CD14-positive monocyte (primary cell): ENCODE data around the gene SHROOM2. TPM values are rescaled to one million over a fixed set of nuclear protein-coding genes. Genes with fewer than 3 reads are reported as not detected.

Experiments
- DNase-seq, 3 donors: peaks; one replicate each; pipeline ENCODE4 v3.0.0-alpha.2; 2011 to 2022
- H2AFZ ChIP-seq: 2 replicates; pipeline ENCODE4 v1.6.0; 2012; ENCODE audit warnings: mild to moderate bottlenecking, low read depth, low read length, inconsistent platforms; ENCODE audit not compliant: insufficient read depth, poor library complexity, severe bottlenecking
- H3K27ac ChIP-seq, 2 donors: 1 replicate in 1 of 2; 2 replicates in 1 of 2; pipeline ENCODE4 v1.5.1; 2012 to 2013; ENCODE audit warnings: low read length in 2 of 2, control low read depth in 1 of 2, inconsistent platforms in 1 of 2, low read depth in 1 of 2, mild to moderate bottlenecking in 1 of 2
- H3K27me3 ChIP-seq, 2 donors: one replicate each; pipeline versions ENCODE4 v1.6.0 to v1.6.1; 2011 to 2013; ENCODE audit warnings: low read length in 2 of 2; ENCODE audit not compliant: control insufficient read depth in 2 of 2, insufficient read depth in 2 of 2
- H3K36me3 ChIP-seq, 2 donors: replicated peaks in 1 of 2; 1 replicate in 1 of 2; 2 replicates in 1 of 2; pipeline versions ENCODE4 v1.5.1 to v1.6.1; 2012 to 2013; ENCODE audit warnings: low read length in 2 of 2, control low read depth in 1 of 2, inconsistent platforms in 1 of 2, mild to moderate bottlenecking in 1 of 2; ENCODE audit not compliant: insufficient read depth in 2 of 2, control insufficient read depth in 1 of 2
- H3K4me1 ChIP-seq, 2 donors: 1 replicate in 1 of 2; 2 replicates in 1 of 2; pipeline versions ENCODE4 v1.5.1 to v1.6.1; 2012 to 2013; ENCODE audit warnings: low read length in 2 of 2, control low read depth in 1 of 2, inconsistent platforms in 1 of 2, mild to moderate bottlenecking in 1 of 2, moderate library complexity in 1 of 2; ENCODE audit not compliant: insufficient read depth in 2 of 2, control insufficient read depth in 1 of 2
- H3K4me2 ChIP-seq: replicated peaks from 2 replicates; pipeline ENCODE3; 2012; ENCODE audit warnings: low read length, moderate library complexity, mild to moderate bottlenecking; ENCODE audit not compliant: poor library complexity, severe bottlenecking; ENCODE audit errors: extremely low read depth
- H3K4me3 ChIP-seq, 3 experiments: fragments of 200-600 bp in 1 of 3; sonication (generic) in 1 of 3; replicated peaks in 1 of 3; 1 replicate in 2 of 3; 2 replicates in 1 of 3; pipeline ENCODE4 v1.5.1; 2011 to 2013; ENCODE audit warnings: low read length in 3 of 3, mild to moderate bottlenecking in 3 of 3, control low read depth in 2 of 3, low read depth in 2 of 3, inconsistent platforms in 1 of 3, moderate library complexity in 1 of 3
- H3K79me2 ChIP-seq: 2 replicates; pipeline ENCODE4 v1.6.0; 2012; ENCODE audit warnings: mild to moderate bottlenecking, control low read depth, inconsistent platforms, low read length, moderate library complexity; ENCODE audit not compliant: insufficient read depth
- H3K9ac ChIP-seq: 2 replicates; pipeline ENCODE4 v1.6.0; 2017; ENCODE audit warnings: low read length, mild to moderate bottlenecking; ENCODE audit not compliant: insufficient read depth, poor library complexity, severe bottlenecking
- H3K9me3 ChIP-seq, 2 donors: replicated peaks in 1 of 2; 1 replicate in 1 of 2; 2 replicates in 1 of 2; pipeline versions ENCODE4 v1.5.1 to v1.6.1; 2012 to 2013; ENCODE audit warnings: low read length in 2 of 2, control low read depth in 1 of 2; ENCODE audit not compliant: control insufficient read depth in 1 of 2, insufficient read depth in 1 of 2
- H4K20me1 ChIP-seq: 2 replicates; pipeline ENCODE4 v1.6.0; 2012; ENCODE audit warnings: mild to moderate bottlenecking, low read length, control low read depth, moderate library complexity; ENCODE audit not compliant: insufficient read depth
- H3K27ac Mint-ChIP-seq, 7 donors: one replicate each; pipeline ENCODE4 v1.8.0; 2020; ENCODE audit warnings: mild to moderate bottlenecking in 7 of 7, mixed read lengths in 7 of 7, moderate library complexity in 6 of 7, inconsistent platforms in 2 of 7
- H3K27me3 Mint-ChIP-seq, 3 donors: one replicate each; pipeline ENCODE4 v1.8.0; 2021 to 2022; ENCODE audit warnings: low read depth in 3 of 3, mild to moderate bottlenecking in 3 of 3, mixed read lengths in 3 of 3, moderate library complexity in 3 of 3, inconsistent platforms in 1 of 3
- H3K36me3 Mint-ChIP-seq, 2 donors: one replicate each; pipeline ENCODE4 v1.8.0; 2020; ENCODE audit warnings: mixed read lengths in 2 of 2, inconsistent platforms in 1 of 2, mild to moderate bottlenecking in 1 of 2
- H3K4me1 Mint-ChIP-seq: one replicate; pipeline ENCODE4 v1.8.0; 2020; ENCODE audit warnings: mild to moderate bottlenecking, mixed read lengths
- H3K4me3 Mint-ChIP-seq, 2 donors: one replicate each; pipeline ENCODE4 v1.8.0; 2020; ENCODE audit warnings: mild to moderate bottlenecking in 2 of 2, mixed read lengths in 2 of 2, moderate library complexity in 1 of 2
- H3K9me3 Mint-ChIP-seq, 7 donors: one replicate each; pipeline ENCODE4 v1.8.0; 2020 to 2022; ENCODE audit warnings: mixed read lengths in 7 of 7, mild to moderate bottlenecking in 6 of 7, moderate library complexity in 6 of 7, inconsistent platforms in 2 of 7
- WGBS: methylation state at CpG from one replicate; pipeline ENCODE4 v1.1.5; 2013; ENCODE audit warnings: missing lambda C conversion rate; ENCODE audit not compliant: insufficient coverage; 5-methylcytosine and 5-hydroxymethylcytosine counted together
- intact Hi-C, 2 donors: fragments of 100-400 bp; cut with micrococcal nuclease; formaldehyde crosslinking; loops; one replicate each; pipeline versions ENCODE4 v1.15.0 to v1.15.1; 2023
- polyA plus RNA-seq, 3 donors: library from polyadenylated mRNA; depleted of rRNA in 1 of 3; unstranded in 2 of 3; stranded (reverse) in 1 of 3; fragments of 300-500 nt in 2 of 3; fragments of >200 nt in 1 of 3; fragmentation: Illumina TruSeq in 2 of 3; gene quantifications; 1 replicate in 2 of 3; 2 replicates in 1 of 3; pipeline ENCODE4 v1.2.3, GENCODE V29; 2012 to 2021
- TF ChIP-seq, protein P1 (sequence below): fragments of 200-600 bp; IDR thresholded peaks from one replicate; pipeline ENCODE4 v1.8.0; 2022; ENCODE audit warnings: antibody characterized with exemption, mild to moderate bottlenecking

The SHROOM2 gene
- polyA plus RNA-seq, 3 donors, result not detected

GRCh38 chrX:9880870-9881269, 94.6 kb downstream of the SHROOM2 start:
- H3K9ac ChIP-seq, result no peak overlapping the region
- 95% methylated on average over 5 of the region's 7 CpGs for WGBS

DNA sequence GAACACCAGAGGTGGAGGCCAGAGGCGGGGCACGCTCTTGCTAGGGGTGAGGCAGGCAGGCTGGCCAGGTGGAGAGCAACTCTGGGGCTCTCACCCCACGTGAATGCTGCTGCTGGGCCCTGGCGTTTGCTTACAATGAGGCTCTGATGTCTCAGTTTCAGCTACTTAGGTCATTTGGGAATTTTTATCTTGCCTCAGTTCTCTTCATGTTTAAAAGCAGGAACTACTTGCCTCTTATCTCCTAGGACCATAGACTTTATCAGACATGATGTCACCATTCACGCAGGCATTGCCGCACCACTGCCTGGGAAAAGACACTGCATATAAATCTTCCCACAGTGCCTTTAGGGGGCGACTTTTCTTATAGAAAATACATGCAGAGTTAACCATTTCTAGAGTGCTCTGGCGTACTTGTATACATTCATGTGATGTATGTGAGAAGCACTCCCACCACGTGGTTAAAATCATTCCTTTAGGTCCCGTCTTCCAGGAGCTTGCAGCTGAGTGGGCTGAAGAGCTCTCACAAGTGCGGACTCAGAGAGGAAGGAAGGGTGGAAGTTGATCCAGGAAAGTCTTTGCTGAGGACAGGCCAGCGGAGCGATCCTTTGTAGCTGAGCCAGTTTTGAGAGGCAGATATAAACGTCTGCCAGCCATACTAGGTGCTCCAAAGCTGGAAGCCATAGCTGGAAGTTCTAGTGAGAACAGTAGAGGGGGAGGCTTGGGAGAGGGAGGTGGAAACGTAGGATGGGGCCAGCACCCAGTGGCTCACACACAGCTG, 96.6 kb downstream of the SHROOM2 start:
- TF ChIP-seq, protein P1, sequence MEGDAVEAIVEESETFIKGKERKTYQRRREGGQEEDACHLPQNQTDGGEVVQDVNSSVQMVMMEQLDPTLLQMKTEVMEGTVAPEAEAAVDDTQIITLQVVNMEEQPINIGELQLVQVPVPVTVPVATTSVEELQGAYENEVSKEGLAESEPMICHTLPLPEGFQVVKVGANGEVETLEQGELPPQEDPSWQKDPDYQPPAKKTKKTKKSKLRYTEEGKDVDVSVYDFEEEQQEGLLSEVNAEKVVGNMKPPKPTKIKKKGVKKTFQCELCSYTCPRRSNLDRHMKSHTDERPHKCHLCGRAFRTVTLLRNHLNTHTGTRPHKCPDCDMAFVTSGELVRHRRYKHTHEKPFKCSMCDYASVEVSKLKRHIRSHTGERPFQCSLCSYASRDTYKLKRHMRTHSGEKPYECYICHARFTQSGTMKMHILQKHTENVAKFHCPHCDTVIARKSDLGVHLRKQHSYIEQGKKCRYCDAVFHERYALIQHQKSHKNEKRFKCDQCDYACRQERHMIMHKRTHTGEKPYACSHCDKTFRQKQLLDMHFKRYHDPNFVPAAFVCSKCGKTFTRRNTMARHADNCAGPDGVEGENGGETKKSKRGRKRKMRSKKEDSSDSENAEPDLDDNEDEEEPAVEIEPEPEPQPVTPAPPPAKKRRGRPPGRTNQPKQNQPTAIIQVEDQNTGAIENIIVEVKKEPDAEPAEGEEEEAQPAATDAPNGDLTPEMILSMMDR, result no peak
- Mint-ChIP-seq H3K9me3 (no peaks in the 10 kb centered on the region), H3K4me1 (peaks cover 9% of the 10 kb centered on the region), H3K36me3 (no peaks in the 10 kb centered on the region), H3K27me3 (peaks cover 5 to 15% (median 6%) of the 10 kb centered on the region in 3 donors), H3K27ac (no peak overlapping the region), H3K4me3 (no peak overlapping the region)
- H3K36me3 ChIP-seq, result no peaks in the 10 kb centered on the region
- H3K27me3 ChIP-seq, result no peaks in the 10 kb centered on the region
- intact Hi-C loops, result no loop called here
- peak in 1 of 3 donors; percentile 4 for DNase-seq
- no peak overlapping the region for H3K4me2 ChIP-seq
- H2AFZ ChIP-seq, result no peak overlapping the region
- no peak overlapping the region for H3K4me3 ChIP-seq
- no peaks in the 10 kb centered on the region for H3K79me2 ChIP-seq
- no peak overlapping the region for H3K9ac ChIP-seq
- 77% methylated on average over 5 of the region's 15 CpGs for WGBS
- no peaks in the 10 kb centered on the region for H3K9me3 ChIP-seq
- H3K27ac ChIP-seq, result no peak overlapping the region
- peaks cover 10 to 12% of the 10 kb centered on the region in 2 donors for H3K4me1 ChIP-seq
- H4K20me1 ChIP-seq, result no peaks in the 10 kb centered on the region

More at GRCh38 chrX:9880870-9881269, 94.6 kb downstream of the SHROOM2 start:
- Histone ChIP-seq H3K4me1 (peaks cover 7 to 8% of the 10 kb centered on the region in 2 donors), H3K27me3 (no peaks in the 10 kb centered on the region), H2AFZ (no peak overlapping the region), H3K79me2 (no peaks in the 10 kb centered on the region), H3K27ac (no peak overlapping the region), H3K36me3 (no peaks in the 10 kb centered on the region), H3K4me3 (no peak overlapping the region), H3K4me2 (no peak overlapping the region), H4K20me1 (no peaks in the 10 kb centered on the region), H3K9me3 (no peaks in the 10 kb centered on the region)
- H3K4me1 Mint-ChIP-seq, result peaks cover 9% of the 10 kb centered on the region
- intact Hi-C loops, result no loop called here
- peaks cover 5 to 15% (median 14%) of the 10 kb centered on the region in 3 donors for H3K27me3 Mint-ChIP-seq
- TF ChIP-seq, protein P1, result no peak
- H3K27ac Mint-ChIP-seq, result no peak overlapping the region
- no peak for DNase-seq
- H3K9me3 Mint-ChIP-seq, result no peaks in the 10 kb centered on the region
- H3K36me3 Mint-ChIP-seq, result no peaks in the 10 kb centered on the region
- H3K4me3 Mint-ChIP-seq, result no peak overlapping the region
